ENCODE data around the gene SYTL5.

DNA sequence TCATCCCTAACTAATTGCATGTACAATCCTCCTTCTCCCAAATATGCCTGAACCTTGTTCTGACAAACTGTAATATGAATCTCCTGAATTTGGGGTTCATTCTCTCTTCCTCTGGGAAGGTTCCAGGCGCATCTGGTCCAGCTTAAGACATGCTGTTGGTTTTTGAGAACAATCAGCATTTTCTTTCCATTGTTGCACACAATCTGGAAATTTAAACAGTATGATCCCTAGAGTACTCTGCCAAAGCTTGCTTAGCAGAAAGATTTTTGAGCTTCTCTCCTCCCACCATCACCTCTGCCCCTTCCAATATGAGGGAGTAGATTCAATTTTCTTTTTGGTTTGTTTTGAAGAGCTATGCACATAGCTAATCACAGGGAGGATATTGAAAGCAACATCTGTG is 164.2 kb downstream of the SYTL5 start:
- no peak for TF ChIP-seq CTCF (IDR thresholded peaks at IDR 0.05)
- TF ChIP-seq POLR2A (IDR thresholded peaks at IDR 0.05): no peak

Measured in thyroid gland (tissue), 4 donors.